IMR-90 (cell line): ENCODE results near the gene PTGDR2. TPM values are rescaled to one million over a fixed set of nuclear protein-coding genes. Genes with fewer than 3 reads are reported as not detected.

Source experiments
- ATAC-seq: fragments of 200-7000 bp; cut with Tn5 transposase; 2 replicates; pipeline ENCODE4 v1.9.1; 2020; ENCODE audit warnings: low read depth, mild to moderate bottlenecking, moderate library complexity
- BruUV-seq: library from RNA; stranded (reverse); fragments of 400-500 nt; replicated peaks from 2 replicates; lab custom pipeline; 2021; lab: Mats Ljungman, UMichigan
- CTCF ChIA-PET: fragments of 300-600 bp; formaldehyde crosslinking; extraction: SDS; loops from one replicate; lab custom pipeline; 2021; ENCODE audit warnings: antibody characterized with exemption; lab: Yijun Ruan, JAX
- POLR2A ChIA-PET: fragments of 300-600 bp; sonication (Branson Sonifier 250); formaldehyde crosslinking; loops from one replicate; lab custom pipeline; 2022; ENCODE audit warnings: antibody characterized with exemption; ENCODE audit not compliant: unreplicated experiment; lab: Charles Lee
- DNase-seq: peaks from one replicate; pipeline ENCODE4 v3.0.0; 2013
- H2AFZ ChIP-seq: replicated peaks from 2 replicates; pipeline ENCODE3; 2013; ENCODE audit warnings: low read length, mild to moderate bottlenecking; ENCODE audit not compliant: poor library complexity
- H2AK5ac ChIP-seq: 2 replicates; pipeline ENCODE4 v1.6.1; 2013; ENCODE audit warnings: low read depth, low read length, inconsistent platforms
- H2AK9ac ChIP-seq: replicated peaks from 2 replicates; pipeline ENCODE3; 2013; ENCODE audit warnings: mild to moderate bottlenecking, low read depth, low read length, moderate library complexity; ENCODE audit not compliant: poor library complexity
- H2BK120ac ChIP-seq: 2 replicates; pipeline ENCODE4 v1.6.1; 2013; ENCODE audit warnings: low read depth, low read length, inconsistent platforms
- H2BK15ac ChIP-seq: 3 replicates; pipeline ENCODE4 v1.6.1; 2013; ENCODE audit warnings: low read depth, low read length, inconsistent platforms
- H2BK20ac ChIP-seq: 2 replicates; pipeline ENCODE4 v1.6.1; 2013; ENCODE audit warnings: low read depth, mild to moderate bottlenecking, inconsistent platforms, low read length, moderate library complexity
- H2BK5ac ChIP-seq: 2 replicates; pipeline ENCODE4 v1.6.1; 2013; ENCODE audit warnings: mild to moderate bottlenecking, low read depth, low read length, inconsistent platforms; ENCODE audit not compliant: poor library complexity, severe bottlenecking
- H3K14ac ChIP-seq: replicated peaks from 2 replicates; pipeline ENCODE4 v1.6.1; 2013; ENCODE audit warnings: low read depth, low read length, inconsistent platforms
- H3K18ac ChIP-seq: 2 replicates; pipeline ENCODE4 v1.6.1; 2013; ENCODE audit warnings: low read depth, low read length, control low read depth
- H3K23ac ChIP-seq: 2 replicates; pipeline ENCODE4 v1.6.1; 2013; ENCODE audit warnings: low read depth, low read length, inconsistent platforms
- H3K27ac ChIP-seq: 2 replicates; pipeline ENCODE4 v1.5.1; 2013; ENCODE audit warnings: mild to moderate bottlenecking, control low read depth, low read length; ENCODE audit not compliant: insufficient read depth
- H3K27me3 ChIP-seq: 2 replicates; pipeline ENCODE4 v1.6.1; 2013; ENCODE audit warnings: low read length; ENCODE audit not compliant: control insufficient read depth, insufficient read depth
- H3K36me3 ChIP-seq: 2 replicates; pipeline ENCODE4 v1.6.1; 2013; ENCODE audit warnings: low read length, mixed read lengths; ENCODE audit not compliant: control insufficient read depth, insufficient read depth
- H3K4ac ChIP-seq: 2 replicates; pipeline ENCODE4 v1.6.1; 2013; ENCODE audit warnings: low read depth, low read length, inconsistent platforms
- H3K4me1 ChIP-seq: 2 replicates; pipeline ENCODE4 v1.6.1; 2013; ENCODE audit warnings: low read length, mixed read lengths; ENCODE audit not compliant: control insufficient read depth, insufficient read depth
- H3K4me2 ChIP-seq: 2 replicates; pipeline ENCODE4 v1.6.1; 2013; ENCODE audit warnings: low read depth, mild to moderate bottlenecking, control low read depth, low read length, moderate library complexity
- H3K4me3 ChIP-seq: 2 replicates; pipeline ENCODE4 v1.5.1; 2013; ENCODE audit warnings: low read depth, mild to moderate bottlenecking, control low read depth, low read length, moderate library complexity; ENCODE audit not compliant: insufficient read depth
- H3K56ac ChIP-seq: 2 replicates; pipeline ENCODE4 v1.6.1; 2013; ENCODE audit warnings: low read length, inconsistent platforms; ENCODE audit not compliant: insufficient read depth; ENCODE audit errors: extremely low read depth
- H3K79me1 ChIP-seq, 2 experiments: 2 replicates each; pipeline ENCODE4 v1.6.1; 2013; ENCODE audit warnings: low read length in 2 of 2, inconsistent platforms in 1 of 2, low read depth in 1 of 2
- H3K9ac ChIP-seq: 2 replicates; pipeline ENCODE4 v1.6.1; 2013; ENCODE audit warnings: low read depth, low read length, control low read depth
- H3K9me1 ChIP-seq: 2 replicates; pipeline ENCODE4 v1.6.1; 2013; ENCODE audit warnings: low read length, inconsistent platforms; ENCODE audit not compliant: insufficient read depth
- H3K9me3 ChIP-seq: 2 replicates; pipeline ENCODE4 v1.6.1; 2013; ENCODE audit warnings: low read length; ENCODE audit not compliant: control insufficient read depth, insufficient read depth
- H4K20me1 ChIP-seq: 2 replicates; pipeline ENCODE4 v1.6.1; 2013; ENCODE audit warnings: low read length, inconsistent platforms; ENCODE audit not compliant: insufficient read depth
- H4K5ac ChIP-seq: 2 replicates; pipeline ENCODE4 v1.6.1; 2013; ENCODE audit warnings: mild to moderate bottlenecking, low read depth, low read length, control low read depth
- H4K8ac ChIP-seq, 2 experiments: 2 replicates each; pipeline ENCODE4 v1.6.1; 2013; ENCODE audit warnings: low read depth in 2 of 2, low read length in 2 of 2, control low read depth in 1 of 2, inconsistent platforms in 1 of 2
- H4K91ac ChIP-seq: 2 replicates; pipeline ENCODE4 v1.6.1; 2013; ENCODE audit warnings: low read depth, low read length, inconsistent platforms; ENCODE audit not compliant: insufficient read depth
- BHLHE40 ChIP-seq: fragments of 150-350 bp; IDR thresholded peaks from 2 replicates; pipeline ENCODE4 v1.6.1; 2016; ENCODE audit warnings: mild to moderate bottlenecking, low read depth, low read length
- CEBPB ChIP-seq: IDR thresholded peaks from 2 replicates; pipeline ENCODE4 v1.6.1; 2012; ENCODE audit warnings: low read depth, low read length, improper control_type of control experiment
- CHD1 ChIP-seq: IDR thresholded peaks from 2 replicates; pipeline ENCODE4 v1.6.1; 2012; ENCODE audit warnings: low read depth, low read length, improper control_type of control experiment
- FOS ChIP-seq: fragments of 150-350 bp; IDR thresholded peaks from 2 replicates; pipeline ENCODE4 v1.6.1; 2016; ENCODE audit warnings: low read depth, low read length
- MAFK ChIP-seq: IDR thresholded peaks from 2 replicates; pipeline ENCODE4 v1.6.1; 2012; ENCODE audit warnings: low read depth, low read length, improper control_type of control experiment
- MAZ ChIP-seq: IDR thresholded peaks from 2 replicates; pipeline ENCODE4 v1.6.1; 2012; ENCODE audit warnings: low read depth, mild to moderate bottlenecking, low read length, improper control_type of control experiment, moderate library complexity, borderline replicate concordance
- MXI1 ChIP-seq: IDR thresholded peaks from 2 replicates; pipeline ENCODE4 v1.6.1; 2012; ENCODE audit warnings: low read depth, mild to moderate bottlenecking, low read length, moderate library complexity, borderline replicate concordance
- POLR2A ChIP-seq: IDR thresholded peaks from 2 replicates; pipeline ENCODE4 v1.6.1; 2012; ENCODE audit warnings: mild to moderate bottlenecking, low read depth, low read length
- RAD21 ChIP-seq: IDR thresholded peaks from 2 replicates; pipeline ENCODE4 v1.6.1; 2012; ENCODE audit warnings: low read length, improper control_type of control experiment
- RCOR1 ChIP-seq: IDR thresholded peaks from 2 replicates; pipeline ENCODE4 v1.6.1; 2012; ENCODE audit warnings: mild to moderate bottlenecking, low read length, improper control_type of control experiment; ENCODE audit not compliant: insufficient replicate concordance
- RFX5 ChIP-seq: IDR thresholded peaks from 2 replicates; pipeline ENCODE4 v1.8.0; 2012; ENCODE audit warnings: low read depth, mild to moderate bottlenecking, low read length, moderate library complexity
- WGBS, 2 experiments: methylation state at CpG; one replicate each; pipeline versions ENCODE4 v1.1.5 to v1.1.7; 2013; ENCODE audit warnings: missing lambda C conversion rate in 2 of 2; ENCODE audit not compliant: insufficient read length in 1 of 2; ENCODE audit errors: extremely low coverage in 2 of 2; 5-methylcytosine and 5-hydroxymethylcytosine counted together
- dilution Hi-C: fragments of 300-500 bp; cut with HindIII; formaldehyde crosslinking; loops from one replicate; pipeline ENCODE4 v1.14.3; 2018; ENCODE audit warnings: low sequenced_read_pairs; ENCODE audit not compliant: unreplicated experiment
- in situ Hi-C: fragments of 300-500 bp; cut with MboI; formaldehyde crosslinking; loops from 3 replicates; pipeline ENCODE4 v1.14.3; 2019; ENCODE audit warnings: low sequenced_read_pairs, inconsistent platforms, mixed read lengths
- intact Hi-C: fragments of 100-400 bp; cut with micrococcal nuclease; formaldehyde crosslinking; loops from 2 replicates; pipeline ENCODE4 v1.10.0; 2022
- polyA plus RNA-seq, 3 experiments: library from polyadenylated mRNA; depleted of rRNA; stranded (reverse); fragments of >200 nt; gene quantifications; 2 replicates each; pipeline ENCODE4 v1.2.3, GENCODE V29; 2012; ENCODE audit warnings: low replicate concordance in 1 of 3
- total RNA-seq: library from RNA; depleted of rRNA; stranded (reverse); fragments of >200 nt; gene quantifications from 2 replicates; pipeline ENCODE4 v1.2.3, GENCODE V29; 2012
- TF ChIP-seq, protein P1 (sequence below): fragments of 150-350 bp; IDR thresholded peaks from 2 replicates; pipeline ENCODE4 v1.6.1; 2016; ENCODE audit warnings: low read depth, mild to moderate bottlenecking, low read length, moderate library complexity, borderline replicate concordance
- TF ChIP-seq, protein P2 (sequence below): conservative IDR thresholded peaks from 2 replicates; pipeline ENCODE4 v1.5.1; 2012; ENCODE audit warnings: mild to moderate bottlenecking, low read depth, low read length, improper control_type of control experiment
- TF ChIP-seq, protein P3 (sequence below): fragments of 150-350 bp; IDR thresholded peaks from 2 replicates; pipeline ENCODE4 v1.6.1; 2017; ENCODE audit warnings: mild to moderate bottlenecking, antibody characterized with exemption, low read length, low read depth

Gene PTGDR2
- total and polyA plus RNA-seq, 2 of the 4 experiments (the other 2 are of a cell fraction), result under 0.01 to 0.12 TPM

DNA sequence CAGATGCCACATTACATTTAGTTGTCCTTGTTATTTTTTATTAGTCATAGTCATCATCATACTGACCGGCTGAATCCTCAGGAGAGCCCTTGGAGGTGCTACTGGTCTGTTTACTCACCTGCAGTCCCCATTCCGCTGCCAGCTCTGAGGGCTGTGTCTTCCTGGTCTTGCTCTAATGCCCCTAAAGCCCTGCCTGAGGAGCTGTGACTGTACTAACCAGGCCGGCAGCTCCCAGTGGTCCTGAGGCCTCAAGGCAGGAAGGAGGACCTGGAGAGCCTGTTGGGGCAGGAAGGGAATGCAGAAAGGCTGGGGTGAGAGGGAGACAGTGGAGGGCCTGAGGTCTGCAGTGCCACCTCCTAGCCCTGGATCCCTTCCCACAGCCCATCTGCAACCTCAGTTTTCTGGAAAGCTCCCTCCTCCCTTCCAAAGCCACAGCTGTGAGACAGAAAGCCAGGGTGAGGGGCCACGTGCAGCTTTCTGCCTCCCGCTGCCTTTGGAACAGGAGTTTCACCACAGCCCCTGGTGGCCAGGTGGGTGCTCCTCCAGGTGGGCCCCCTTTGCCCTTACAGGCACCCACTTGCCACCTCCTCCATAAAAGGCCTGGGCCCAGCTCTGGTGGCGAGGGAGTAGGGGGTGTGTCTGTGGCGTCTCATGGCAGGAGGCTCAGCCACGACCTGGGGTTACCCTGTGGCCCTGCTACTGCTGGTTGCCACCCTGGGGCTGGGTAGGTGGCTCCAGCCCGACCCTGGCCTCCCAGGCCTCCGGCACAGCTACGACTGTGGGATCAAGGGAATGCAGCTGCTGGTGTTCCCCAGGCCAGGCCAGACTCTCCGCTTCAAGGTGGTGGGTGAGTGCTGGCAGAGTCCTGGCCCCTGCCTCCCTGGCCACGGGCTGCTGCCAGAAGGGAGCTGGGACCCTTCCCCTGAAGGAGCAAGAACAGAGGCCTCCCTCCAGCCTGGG is 11.4 kb upstream of the PTGDR2 start, which contains the start of gene ZP1:
ZP1 (plus strand) TSS at position 632 of the 960 bp plus-strand sequence; CDS start at position 652, 20 bp downstream.
- H3K23ac ChIP-seq, result 0 out of 2 replicates have a peak within 1 kb of the TSS, but pooled peaks have one; percentile 33
- no peak within 1 kb of the TSS for H3K4me3 ChIP-seq
- H4K20me1 ChIP-seq, result no peaks in the 10 kb centered on the region
- peak within 1 kb of the TSS; percentile 1 for H2AFZ ChIP-seq
- in situ Hi-C loops (no loop called here), intact Hi-C loops (no loop called here), dilution Hi-C loops (no loop called here)
- WGBS, 2 experiments, result no CpG with 5 or more reads among the region's 13 CpGs
- no peak within 1 kb of the TSS for H3K4me2 ChIP-seq
- no peak within 1 kb of the TSS for H2BK20ac ChIP-seq
- no peak within 1 kb of the TSS for H3K56ac ChIP-seq
- DNase-seq, result no peak
- no peak for ATAC-seq
- no peaks in the 10 kb centered on the region for H3K79me1 ChIP-seq
- no peak within 1 kb of the TSS for H3K27ac ChIP-seq
- no peak within 1 kb of the TSS for H2BK5ac ChIP-seq
- peaks cover 7% of the 10 kb centered on the region for H3K4me1 ChIP-seq
- no peak within 1 kb of the TSS for H4K5ac ChIP-seq
- peaks cover 9% of the 10 kb centered on the region for H3K9me1 ChIP-seq
- H3K18ac ChIP-seq, result no peak within 1 kb of the TSS
- no peak within 1 kb of the TSS for H3K14ac ChIP-seq
- no peaks in the 10 kb centered on the region for H3K36me3 ChIP-seq
- no peak within 1 kb of the TSS for H4K91ac ChIP-seq
- CTCF ChIA-PET, result interaction anchor here (0.9 kb wide), 1 partner anchor 20 kb away, joined by 4 read pairs; no protein-coding TSS in a partner anchor
- H3K9ac ChIP-seq, result no peak within 1 kb of the TSS
- H3K9me3 ChIP-seq, result no peaks in the 10 kb centered on the region
- no peak within 1 kb of the TSS for H3K4ac ChIP-seq
- H2BK15ac ChIP-seq, result no peak within 1 kb of the TSS
- POLR2A ChIA-PET, result no interaction called here
- H2AK5ac ChIP-seq, result no peak within 1 kb of the TSS
- peaks cover 10% of the 10 kb centered on the region for H3K27me3 ChIP-seq
- no peak within 1 kb of the TSS for H4K8ac ChIP-seq
- no peak within 1 kb of the TSS for H2AK9ac ChIP-seq
- no peak within 1 kb of the TSS for H2BK120ac ChIP-seq
- no TSS peak for BruUV-seq
- TF ChIP-seq RAD21 (no peak), MXI1 (no peak), CHD1 (no peak), MAFK (no peak), RCOR1 (no peak), POLR2A (no peak), RFX5 (no peak), BHLHE40 (no peak), CEBPB (no peak), MAZ (no peak), FOS (no peak)
- TF ChIP-seq, protein P1, sequence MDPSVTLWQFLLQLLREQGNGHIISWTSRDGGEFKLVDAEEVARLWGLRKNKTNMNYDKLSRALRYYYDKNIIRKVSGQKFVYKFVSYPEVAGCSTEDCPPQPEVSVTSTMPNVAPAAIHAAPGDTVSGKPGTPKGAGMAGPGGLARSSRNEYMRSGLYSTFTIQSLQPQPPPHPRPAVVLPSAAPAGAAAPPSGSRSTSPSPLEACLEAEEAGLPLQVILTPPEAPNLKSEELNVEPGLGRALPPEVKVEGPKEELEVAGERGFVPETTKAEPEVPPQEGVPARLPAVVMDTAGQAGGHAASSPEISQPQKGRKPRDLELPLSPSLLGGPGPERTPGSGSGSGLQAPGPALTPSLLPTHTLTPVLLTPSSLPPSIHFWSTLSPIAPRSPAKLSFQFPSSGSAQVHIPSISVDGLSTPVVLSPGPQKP, result no peak
- TF ChIP-seq, protein P2, sequence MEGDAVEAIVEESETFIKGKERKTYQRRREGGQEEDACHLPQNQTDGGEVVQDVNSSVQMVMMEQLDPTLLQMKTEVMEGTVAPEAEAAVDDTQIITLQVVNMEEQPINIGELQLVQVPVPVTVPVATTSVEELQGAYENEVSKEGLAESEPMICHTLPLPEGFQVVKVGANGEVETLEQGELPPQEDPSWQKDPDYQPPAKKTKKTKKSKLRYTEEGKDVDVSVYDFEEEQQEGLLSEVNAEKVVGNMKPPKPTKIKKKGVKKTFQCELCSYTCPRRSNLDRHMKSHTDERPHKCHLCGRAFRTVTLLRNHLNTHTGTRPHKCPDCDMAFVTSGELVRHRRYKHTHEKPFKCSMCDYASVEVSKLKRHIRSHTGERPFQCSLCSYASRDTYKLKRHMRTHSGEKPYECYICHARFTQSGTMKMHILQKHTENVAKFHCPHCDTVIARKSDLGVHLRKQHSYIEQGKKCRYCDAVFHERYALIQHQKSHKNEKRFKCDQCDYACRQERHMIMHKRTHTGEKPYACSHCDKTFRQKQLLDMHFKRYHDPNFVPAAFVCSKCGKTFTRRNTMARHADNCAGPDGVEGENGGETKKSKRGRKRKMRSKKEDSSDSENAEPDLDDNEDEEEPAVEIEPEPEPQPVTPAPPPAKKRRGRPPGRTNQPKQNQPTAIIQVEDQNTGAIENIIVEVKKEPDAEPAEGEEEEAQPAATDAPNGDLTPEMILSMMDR, result no peak
- TF ChIP-seq, protein P3, sequence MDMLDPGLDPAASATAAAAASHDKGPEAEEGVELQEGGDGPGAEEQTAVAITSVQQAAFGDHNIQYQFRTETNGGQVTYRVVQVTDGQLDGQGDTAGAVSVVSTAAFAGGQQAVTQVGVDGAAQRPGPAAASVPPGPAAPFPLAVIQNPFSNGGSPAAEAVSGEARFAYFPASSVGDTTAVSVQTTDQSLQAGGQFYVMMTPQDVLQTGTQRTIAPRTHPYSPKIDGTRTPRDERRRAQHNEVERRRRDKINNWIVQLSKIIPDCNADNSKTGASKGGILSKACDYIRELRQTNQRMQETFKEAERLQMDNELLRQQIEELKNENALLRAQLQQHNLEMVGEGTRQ, result no peak
